NCI-H1436 treated with DMSO at 0.1 percent for 48 hours (cell line): ENCODE results near the gene DNAJC3.

ENCODE experiments used
- DNase-seq: peaks from one replicate; lab custom pipeline; 2025; lab: John Stamatoyannopoulos, UW

DNAJC3 gene

DNA sequence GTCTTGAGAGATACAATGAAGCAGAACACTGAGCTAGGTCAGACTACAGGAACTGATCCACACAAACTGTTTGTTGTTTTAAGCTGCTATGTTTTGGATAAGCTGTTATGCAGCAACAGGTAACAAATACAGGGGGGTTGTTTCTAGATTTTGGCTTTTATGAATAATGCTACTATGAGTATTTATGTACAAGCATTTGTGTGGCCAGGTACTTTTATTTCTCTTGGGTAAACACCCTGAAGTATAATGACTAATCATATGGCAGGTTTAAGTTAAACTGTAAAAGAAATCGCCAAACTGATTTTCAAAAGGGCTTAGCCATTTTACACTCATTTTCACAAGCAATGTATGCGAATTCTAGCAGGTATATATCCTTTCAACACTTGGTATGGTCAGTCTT, 166.0 kb downstream of the DNAJC3 start:
- no peak for DNase-seq
